HTR-8/SVneo (cell line): ENCODE data around the gene RPUSD4.

Experiments
- DNase-seq: peaks from one replicate; pipeline ENCODE4 v3.0.0; 2011; ENCODE audit warnings: low spot score, mixed read lengths; ENCODE audit not compliant: insufficient read length
- FAIRE-seq: peaks from 2 replicates; lab custom pipeline; 2011; peaks lifted over from hg19 to GRCh38; lab: Jason Lieb, UNC

Gene RPUSD4

GRCh38 chr11:126214441-126214840 is 3.0 kb upstream of the RPUSD4 start:
- FAIRE-seq (no peak), DNase-seq (no peak)

- no peak for FAIRE-seq
- DNase-seq: no peak
These were observed 725 bp upstream of the RPUSD4 start for GRCh38 chr11:126212089-126212660.

- no peak for DNase-seq
- FAIRE-seq: no peak
These were observed 597 bp downstream of the RPUSD4 start for GRCh38 chr11:126210871-126211235.

- DNase-seq (no peak), FAIRE-seq (no peak)
These were observed 3.6 kb downstream of the RPUSD4 start for GRCh38 chr11:126207896-126208295.

GRCh38 chr11:126205359-126205758 is 6.1 kb downstream of the RPUSD4 start:
- FAIRE-seq: no peak
- no peak for DNase-seq

GRCh38 chr11:126202646-126203359 is 8.6 kb downstream of the RPUSD4 start:
- no peak for FAIRE-seq
- no peak for DNase-seq

- no peak for DNase-seq
- no peak for FAIRE-seq
These were observed 12.8 kb downstream of the RPUSD4 start for GRCh38 chr11:126198648-126199047.

- FAIRE-seq: no peak
- DNase-seq: no peak
These were observed 14.0 kb downstream of the RPUSD4 start for GRCh38 chr11:126197277-126197939.

GRCh38 chr11:126195119-126195518 is 16.3 kb downstream of the RPUSD4 start:
- FAIRE-seq (no peak), DNase-seq (no peak)

GRCh38 chr11:126194121-126194543 is 17.3 kb downstream of the RPUSD4 start:
- FAIRE-seq: no peak
- DNase-seq: peak; percentile 36

- no peak for DNase-seq
- no peak for FAIRE-seq
These were observed 18.4 kb downstream of the RPUSD4 start for GRCh38 chr11:126193038-126193478.

GRCh38 chr11:126192361-126192760 is 19.1 kb downstream of the RPUSD4 start:
- DNase-seq (no peak), FAIRE-seq (no peak)

- DNase-seq: no peak
These were observed 19.9 kb downstream of the RPUSD4 start for GRCh38 chr11:126191379-126192073.

GRCh38 chr11:126190792-126191191 is 20.7 kb downstream of the RPUSD4 start:
- no peak for DNase-seq
- FAIRE-seq: no peak

More at GRCh38 chr11:126191379-126192073, 19.9 kb downstream of the RPUSD4 start:
- no peak for FAIRE-seq

- FAIRE-seq: no peak
- DNase-seq: no peak
These were observed 22.1 kb downstream of the RPUSD4 start for GRCh38 chr11:126189109-126189929.

GRCh38 chr11:126188332-126189108 is 22.9 kb downstream of the RPUSD4 start:
- no peak for DNase-seq

GRCh38 chr11:126186708-126187529 is 24.5 kb downstream of the RPUSD4 start:
- FAIRE-seq (no peak), DNase-seq (no peak)

More at GRCh38 chr11:126188332-126189108, 22.9 kb downstream of the RPUSD4 start:
- FAIRE-seq: no peak

- FAIRE-seq (no peak), DNase-seq (no peak)
These were observed 25.3 kb downstream of the RPUSD4 start for GRCh38 chr11:126186025-126186698.
